ENCODE measurements around the gene PAXX.

PAXX gene

DNA sequence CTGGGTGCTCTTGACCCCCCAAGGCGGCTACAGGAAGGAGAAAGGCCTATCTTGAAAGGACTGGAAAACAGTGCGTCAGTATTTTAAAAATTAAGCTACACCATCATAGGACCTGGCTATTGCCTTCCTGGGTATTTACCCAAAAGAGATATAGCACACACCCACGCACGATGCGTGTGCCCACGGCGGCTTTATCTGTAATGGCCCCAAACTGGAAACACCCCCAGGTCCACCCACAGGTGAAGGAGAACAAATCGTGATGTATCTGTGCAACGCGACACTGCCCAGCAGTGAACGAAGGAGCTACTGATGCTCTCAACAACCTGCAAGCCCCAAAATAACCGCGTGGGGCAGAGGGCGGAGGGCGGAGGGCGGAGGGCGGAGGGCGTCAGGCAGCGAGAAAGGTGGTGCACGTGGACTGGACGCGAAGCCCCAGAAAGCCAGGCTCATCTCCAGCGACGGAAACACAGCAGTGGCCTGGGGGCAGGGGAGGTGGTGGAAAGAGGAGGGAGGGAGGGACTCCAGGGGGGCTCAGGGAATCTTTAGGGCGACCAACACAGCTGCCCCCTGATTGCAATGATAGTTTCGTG, 27.3 kb upstream of the PAXX start:
- DNase-seq: no peak

DNA sequence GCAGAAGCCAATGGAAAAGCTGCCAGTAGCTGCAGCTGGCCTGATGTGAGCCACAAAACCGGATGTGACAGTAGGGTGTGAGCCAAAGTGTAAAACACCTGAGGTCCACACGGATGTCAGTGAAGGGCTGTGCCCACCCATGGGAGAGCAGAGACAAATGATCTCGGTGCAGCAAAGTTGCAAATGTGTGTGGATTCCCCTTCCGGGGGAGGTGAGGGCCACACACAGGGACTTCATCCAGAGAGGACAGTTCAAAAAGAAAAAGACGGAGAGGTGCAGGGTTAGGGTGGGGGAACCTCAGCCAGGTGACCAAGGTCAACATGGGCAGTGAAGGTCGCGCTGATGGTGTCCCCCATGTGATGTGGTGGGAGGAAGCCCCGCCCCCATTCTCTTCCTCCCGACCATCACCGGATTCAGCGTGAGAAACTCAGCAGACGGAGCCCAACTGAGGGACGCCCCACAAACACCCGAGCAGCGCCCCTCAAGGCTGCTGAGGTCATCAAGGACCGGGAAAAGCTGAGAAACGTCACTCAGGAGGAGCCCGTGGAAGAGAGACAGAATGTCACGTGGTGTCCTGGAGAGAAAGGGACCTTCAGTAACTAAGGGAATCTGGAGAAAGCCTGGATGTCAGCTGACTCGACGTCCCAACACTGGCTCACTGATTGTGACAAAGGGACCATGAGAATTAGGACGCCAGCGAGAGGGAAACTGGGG, 26.3 kb upstream of the PAXX start:
- no peak for DNase-seq

DNA sequence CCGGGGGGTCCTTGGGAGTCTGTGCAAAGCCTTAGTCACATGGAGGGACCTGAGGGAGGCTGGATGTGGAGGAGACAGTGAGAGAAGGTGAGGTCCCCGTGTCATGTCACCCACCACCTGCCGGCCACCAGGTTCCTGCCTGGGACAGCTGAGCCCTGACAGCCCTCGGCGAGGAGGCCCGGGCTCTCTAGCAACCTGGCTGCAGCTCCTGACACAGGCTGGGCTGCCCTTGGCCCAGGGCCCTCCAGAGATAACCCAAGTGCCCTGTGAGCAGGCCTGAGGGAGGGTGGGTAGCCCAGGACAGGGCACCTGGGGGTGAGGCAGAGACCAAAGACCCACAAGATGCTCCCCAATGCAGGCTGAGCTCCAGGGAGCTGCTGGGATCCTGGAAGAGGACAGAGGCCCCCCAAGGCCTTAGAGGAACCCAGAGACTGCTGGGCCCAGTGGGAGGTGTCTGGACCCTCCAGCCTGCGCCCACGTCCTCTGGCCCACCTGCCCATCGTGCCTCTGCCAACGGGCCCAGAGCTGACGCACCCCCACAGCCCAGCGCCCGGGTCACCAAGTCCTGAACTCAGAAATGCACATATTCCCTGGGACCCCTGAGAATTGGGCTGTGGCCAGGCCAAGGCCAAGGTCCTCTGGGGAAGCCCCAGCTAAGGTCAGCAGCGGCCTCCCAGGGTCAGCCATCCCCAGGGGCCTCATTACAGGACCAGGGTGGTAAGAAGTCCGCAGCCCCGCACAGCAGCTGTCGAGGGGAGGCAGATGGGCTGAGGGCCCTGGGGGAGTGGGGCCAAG, 23.7 kb upstream of the PAXX start:
- no peak for DNase-seq

DNA sequence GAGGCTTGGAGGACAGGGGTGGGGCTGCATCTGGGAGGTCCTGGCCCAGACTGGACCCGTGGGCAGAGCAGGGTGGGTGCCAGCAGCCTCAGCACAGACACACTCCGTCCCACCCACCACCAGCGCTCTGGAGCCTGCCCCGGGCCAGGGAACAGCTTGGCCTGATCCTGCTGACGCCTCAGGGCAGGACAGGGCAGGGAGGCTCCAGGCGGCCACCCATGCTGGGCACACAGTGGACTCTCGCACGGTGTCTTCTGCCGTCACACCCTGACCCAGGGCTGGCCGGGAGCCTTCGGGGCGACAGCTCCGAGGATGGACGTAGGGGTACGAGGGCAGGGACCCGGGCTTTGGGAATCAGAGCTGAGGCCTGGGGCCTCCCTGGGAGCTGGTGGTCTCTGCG, 23.1 kb upstream of the PAXX start:
- DNase-seq: no peak

DNA sequence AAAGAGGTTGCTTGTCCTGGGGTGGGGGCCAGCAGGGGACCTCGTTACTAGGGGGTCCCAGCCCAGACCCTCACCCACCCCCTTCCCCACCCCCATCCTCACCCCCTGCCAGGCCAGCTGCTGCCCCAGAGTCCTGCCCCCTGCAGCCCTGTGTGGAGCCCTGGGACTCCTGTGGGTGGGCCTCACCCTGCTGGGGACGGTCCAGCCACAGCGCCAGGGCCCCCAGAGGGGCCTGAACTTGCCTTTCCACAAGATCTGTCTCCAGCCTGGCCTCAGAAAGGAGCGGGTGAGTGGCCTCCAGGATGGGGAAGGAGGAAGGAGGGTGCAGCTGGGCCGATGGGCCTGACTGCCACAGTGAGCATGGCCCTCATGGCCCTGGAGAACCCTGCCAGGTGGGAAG, 22.4 kb upstream of the PAXX start:
- DNase-seq: no peak

DNA sequence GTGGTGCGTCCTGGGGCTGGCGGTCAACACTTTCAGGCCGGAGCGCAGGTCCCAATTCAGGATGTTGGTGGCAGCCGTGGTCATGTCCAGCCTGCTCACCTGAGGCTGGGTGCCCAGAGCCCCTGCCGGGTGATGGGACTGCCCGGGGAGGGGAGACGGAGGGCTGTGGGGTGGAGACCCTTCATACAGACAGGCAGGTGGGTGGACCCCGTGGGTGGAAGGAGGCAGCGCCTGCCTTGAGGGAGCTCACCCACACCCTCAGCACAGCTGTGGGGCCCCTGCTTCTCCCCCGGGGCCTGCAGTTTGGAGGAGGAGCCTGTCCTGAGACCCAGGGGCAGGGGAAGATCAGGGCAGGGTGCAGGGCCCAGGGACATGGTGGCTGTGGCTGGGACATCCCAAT, 21.9 kb upstream of the PAXX start:
- no peak for DNase-seq

DNA sequence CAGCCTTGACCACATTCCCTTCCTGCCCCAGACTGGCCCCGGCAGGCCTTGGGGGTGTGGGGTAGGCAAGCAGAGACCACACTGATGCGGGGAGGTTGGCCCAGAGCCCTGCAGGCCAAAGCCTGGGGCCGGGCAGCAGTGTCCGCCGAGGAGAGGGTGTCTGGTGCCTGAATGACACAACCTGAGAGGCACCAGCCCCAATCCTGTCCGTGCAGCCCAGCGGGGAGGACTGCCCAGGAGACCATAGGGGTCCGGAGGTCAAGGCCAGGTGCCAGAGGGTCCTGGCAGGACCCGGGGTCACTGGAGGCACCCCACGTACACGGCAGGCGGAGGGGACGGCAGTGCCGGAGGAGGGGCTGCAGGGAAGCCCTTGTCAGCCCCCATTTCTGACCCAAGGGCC, 20.5 kb upstream of the PAXX start:
- DNase-seq: no peak

DNA sequence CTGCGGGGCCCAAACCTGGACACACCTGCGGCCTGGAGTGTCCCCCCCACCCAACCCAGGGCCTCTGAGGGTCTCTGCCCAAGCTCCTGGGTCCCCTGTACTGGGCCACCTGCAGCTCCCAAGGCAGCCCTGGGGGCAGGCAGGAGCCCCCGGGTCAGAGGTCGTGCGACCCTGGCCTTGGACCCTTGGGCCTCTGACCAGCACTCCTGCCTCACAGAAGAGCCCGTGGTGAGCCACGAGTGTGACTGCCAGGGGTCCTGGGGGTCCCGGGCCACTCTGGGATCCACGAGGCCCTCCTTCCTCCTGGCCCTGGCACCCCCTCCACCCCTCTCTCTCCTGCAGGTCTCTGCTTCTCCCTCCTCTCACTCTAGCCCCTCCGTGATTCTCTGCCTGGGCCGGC, 19.9 kb upstream of the PAXX start:
- DNase-seq: no peak

DNA sequence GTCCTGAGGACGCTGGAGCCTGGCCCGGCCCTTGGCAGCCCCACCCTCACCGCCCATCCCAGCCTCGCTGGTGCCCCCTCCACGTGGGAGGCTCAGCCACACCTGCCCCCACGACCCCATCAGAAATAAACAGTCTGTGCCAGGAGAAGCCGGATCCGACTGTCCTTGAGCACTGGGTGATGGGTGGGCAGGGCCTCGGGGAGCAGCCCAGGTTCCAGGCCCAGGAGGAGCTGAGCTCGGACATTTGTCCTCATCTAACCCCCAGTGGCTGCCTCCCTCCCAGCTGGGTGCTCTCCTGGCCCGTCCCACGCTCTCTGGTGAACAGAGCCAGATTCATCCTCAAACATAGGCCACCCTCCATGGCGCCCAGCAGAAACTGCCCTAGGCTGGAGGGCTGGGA, 19.5 kb upstream of the PAXX start:
- no peak for DNase-seq

DNA sequence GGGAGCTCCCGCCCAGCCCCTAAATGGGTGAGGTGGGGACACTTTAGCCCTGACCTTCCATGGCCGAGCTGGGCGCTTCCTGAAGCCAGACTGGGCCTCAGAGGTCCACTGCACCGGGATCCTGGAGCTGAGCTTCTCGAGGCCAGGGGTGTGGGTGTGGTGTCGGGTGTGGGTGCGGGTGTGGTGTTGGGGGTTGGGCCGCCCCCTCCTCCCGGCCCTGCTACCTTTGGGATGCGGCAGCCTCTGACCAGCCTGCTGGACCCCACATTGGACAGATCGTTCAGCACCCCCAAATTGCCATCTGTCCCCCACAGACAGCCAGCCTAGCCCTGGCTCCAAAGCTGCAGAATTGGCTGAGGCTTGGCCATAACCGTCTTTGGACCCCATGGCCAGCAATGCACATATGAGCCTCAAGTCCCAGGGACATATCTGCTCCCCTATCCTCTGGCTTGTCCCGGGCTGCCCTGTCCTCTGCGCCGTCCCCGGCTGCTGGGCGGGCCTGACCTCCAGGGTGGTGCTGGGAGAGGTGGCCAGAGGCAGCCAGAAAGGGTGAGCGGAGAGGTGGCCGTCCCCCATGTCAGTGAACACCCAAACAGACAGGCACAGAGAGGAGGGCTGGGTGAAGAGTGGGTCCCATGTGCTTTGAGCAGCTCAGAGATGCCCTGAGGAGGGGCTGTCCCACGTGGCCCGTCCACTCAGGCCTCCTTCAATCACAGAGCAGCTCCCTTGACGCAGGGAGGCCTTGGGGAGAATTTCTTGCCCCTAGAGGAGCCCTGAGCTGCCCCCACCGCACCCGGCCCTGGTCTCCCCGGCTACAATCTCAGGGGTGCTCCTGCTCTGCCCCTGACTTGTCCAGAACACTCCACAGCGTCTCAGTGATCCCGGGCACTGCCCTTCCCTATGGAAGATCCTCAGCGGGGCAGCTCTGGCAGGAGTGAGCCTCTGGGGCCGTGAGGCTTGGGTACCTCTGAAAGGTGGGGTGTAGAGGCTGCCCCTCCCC, 18.3 kb upstream of the PAXX start:
- no peak for DNase-seq

DNA sequence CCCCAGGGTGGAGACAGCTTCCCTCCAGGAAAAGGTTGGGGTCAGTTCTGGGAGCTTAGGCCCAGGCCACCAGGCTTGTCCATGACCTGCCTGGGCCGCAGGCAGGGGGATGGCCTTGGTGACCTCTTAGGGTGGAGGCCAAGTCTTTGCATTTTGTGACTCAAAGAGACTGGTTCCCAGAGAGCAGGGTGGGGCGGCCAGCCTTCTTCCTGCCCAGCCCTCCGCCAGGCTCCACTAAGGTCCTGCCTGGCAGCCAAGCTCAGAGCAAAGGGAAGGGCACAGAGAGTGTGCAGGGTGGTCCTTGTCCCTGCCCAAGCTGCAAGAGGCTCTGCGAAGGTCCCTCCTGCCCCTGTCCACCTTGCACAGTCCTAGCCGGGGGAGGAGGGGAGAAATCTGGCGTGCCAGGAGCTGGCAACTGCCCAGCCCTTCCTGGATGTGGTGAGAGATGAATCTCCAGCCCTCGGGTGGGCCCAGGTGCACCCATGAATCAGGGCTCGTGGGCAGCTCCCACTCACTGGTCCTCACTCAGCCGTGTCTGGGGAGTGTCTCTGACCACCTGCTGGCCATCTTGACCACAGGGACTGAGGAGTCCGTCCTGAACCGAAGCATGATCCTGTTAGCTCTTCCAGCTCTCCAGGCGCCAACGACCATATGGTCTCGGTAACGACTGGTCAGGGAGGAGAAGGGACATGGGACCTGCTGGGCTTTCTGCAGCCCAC, 17.2 kb upstream of the PAXX start:
- DNase-seq: no peak

DNA sequence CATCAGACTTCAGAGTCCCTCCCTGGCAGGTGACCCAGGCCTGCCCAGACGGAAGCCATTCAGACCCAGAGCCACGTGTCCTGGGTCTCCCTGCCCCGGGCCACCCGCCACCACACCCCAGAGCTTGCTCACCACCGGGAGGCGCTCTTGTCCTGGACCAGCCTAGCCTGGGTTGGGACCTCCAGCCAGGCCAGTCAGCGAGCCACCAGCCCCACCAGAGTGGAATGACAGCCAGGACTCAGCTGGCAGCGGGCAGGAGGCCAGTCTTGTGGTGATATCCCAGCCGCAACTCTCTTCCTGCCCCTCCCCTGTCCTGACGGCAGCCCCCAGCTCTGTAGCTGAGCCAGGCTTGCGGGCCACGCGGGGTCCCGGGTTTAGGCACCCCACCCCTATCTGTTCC, 16.6 kb upstream of the PAXX start:
- no peak for DNase-seq

DNA sequence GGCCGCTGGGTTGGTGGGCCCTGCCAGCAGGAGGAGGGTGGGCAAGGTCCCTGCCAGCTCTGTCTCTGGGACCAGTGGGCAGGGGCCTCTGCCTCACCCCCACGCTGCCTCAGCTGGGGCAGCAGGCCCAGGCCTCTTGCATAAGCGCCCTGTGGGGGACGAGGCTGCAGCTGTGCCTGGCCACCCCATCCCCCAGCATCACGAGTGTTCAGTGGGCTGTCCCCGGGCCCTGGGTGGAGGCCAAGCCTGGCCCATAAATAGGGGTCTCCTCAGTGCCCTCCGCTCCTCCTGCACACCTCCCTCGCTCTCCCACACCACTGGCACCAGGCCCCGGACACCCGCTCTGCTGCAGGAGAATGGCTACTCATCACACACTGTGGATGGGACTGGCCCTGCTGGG, 15.0 kb upstream of the PAXX start, which contains the start of gene PTGDS:
TSS of gene PTGDS (plus strand) at position 282 of the 400 bp plus-strand sequence. CDS start at position 357, 75 bp downstream.
- DNase-seq: no peak

DNA sequence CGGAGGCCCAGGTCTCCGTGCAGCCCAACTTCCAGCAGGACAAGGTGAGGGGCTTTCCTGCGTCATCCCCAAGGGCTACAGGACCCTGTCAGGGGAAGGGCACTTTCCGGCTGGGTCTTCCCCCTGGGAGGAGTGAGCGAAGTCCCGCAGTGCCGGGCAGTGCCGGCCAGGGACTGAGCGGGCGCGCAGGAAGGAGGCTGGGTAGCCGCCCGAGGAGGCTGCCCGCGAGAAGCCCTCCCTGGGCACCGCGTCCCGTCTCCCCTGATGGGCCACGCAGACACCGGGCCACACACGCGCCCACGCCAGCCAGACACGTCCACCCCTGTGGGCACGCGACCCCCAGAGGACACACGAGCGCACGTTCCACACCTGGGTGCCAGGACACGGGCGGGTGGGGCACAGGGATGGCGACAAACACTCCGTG, 14.6 kb upstream of the PAXX start:
- DNase-seq: peak; percentile 62

DNA sequence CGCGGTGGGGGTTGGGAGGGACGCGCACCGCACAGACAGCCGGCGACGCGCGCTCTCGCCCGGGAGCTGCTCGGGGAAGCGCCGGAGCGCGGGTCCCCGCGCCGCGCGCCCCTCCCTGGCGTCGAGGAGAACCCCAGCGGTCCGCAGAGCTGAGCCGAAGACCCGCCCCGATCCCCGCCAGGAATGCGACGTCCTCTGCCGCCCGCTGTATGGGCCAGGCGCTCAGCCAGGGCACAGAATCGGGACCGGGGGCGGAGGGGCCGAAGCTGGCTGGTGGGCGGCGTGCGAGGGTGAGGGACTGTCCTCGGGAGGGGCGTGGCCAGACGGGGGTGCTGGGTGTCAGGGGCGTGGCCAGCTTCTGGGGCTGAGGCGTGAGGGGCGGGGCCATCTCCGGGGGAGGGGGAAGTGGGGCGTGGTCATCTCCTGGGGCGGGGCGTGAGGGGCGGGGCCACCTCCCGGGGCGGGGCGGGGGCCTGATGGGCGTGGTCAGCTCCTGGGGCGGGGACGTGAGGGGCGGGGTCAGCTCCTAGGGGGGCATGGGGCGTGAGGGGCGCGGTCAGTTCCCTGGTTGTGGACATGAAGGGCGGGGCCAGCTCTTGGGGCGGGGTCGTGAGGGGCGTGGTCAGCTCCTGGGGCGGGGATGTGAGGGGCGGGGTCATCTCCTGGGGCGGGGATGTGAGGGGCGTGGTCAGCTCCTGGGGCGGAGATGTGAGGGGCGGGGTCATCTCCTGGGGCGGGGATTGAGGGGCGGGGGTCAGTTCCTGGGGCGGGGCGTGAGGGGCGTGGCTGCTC, 14.0 kb upstream of the PAXX start:
- DNase-seq: no peak

DNA sequence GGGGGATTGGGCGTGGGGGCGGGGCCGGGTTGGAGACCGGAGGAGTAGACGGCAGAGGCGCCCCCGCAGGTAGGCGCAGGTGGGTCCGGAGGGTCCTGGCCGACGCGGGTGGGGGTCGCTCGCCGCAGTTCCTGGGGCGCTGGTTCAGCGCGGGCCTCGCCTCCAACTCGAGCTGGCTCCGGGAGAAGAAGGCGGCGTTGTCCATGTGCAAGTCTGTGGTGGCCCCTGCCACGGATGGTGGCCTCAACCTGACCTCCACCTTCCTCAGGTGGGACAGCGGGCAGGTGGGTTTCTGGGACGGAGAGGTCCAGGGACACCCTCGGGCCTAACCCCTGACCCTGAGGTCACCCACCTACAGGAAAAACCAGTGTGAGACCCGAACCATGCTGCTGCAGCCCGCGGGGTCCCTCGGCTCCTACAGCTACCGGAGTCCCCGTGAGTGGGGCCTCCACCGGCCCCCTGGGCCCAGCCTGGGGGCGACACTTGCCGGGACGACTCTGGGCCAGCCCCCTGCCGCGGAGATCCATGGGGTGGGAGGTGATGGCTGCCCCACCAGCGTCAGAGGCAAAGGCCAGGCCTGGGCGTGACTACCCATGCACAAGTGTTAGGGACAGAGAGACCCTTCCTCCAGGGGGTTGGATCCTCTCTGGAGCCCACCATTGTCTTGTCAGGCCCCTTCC, 13.2 kb upstream of the PAXX start:
- no peak for DNase-seq

DNA sequence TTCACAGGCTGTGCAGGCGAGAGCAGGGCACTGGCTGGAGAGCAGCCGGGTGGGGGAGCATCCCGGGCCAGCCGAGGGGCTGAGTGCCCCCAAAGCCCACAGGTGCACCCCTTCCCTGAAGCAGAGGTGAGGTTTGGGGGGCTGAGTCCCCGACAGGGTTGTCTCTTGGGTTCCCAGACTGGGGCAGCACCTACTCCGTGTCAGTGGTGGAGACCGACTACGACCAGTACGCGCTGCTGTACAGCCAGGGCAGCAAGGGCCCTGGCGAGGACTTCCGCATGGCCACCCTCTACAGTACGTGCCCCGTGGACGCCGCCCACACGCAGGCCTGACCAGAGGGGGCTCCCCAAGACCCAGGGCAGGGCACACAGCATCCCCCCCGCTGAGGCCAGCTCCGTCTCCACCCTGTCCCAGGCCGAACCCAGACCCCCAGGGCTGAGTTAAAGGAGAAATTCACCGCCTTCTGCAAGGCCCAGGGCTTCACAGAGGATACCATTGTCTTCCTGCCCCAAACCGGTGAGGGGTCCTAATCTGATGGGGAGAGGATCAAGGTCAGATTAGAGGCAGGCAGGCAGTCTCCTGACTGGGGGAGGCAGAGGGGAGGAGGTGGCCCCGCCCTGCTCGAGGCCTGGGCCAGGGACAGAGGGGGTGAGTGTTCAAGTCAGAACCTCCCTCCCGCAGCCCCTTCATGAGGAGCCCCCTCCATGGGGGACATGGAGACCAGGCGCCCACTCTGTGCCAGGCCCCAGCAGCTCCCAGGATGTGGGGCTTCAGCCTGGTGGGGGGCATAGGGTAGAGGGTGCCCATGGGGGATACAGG, 12.2 kb upstream of the PAXX start:
- DNase-seq: no peak

DNA sequence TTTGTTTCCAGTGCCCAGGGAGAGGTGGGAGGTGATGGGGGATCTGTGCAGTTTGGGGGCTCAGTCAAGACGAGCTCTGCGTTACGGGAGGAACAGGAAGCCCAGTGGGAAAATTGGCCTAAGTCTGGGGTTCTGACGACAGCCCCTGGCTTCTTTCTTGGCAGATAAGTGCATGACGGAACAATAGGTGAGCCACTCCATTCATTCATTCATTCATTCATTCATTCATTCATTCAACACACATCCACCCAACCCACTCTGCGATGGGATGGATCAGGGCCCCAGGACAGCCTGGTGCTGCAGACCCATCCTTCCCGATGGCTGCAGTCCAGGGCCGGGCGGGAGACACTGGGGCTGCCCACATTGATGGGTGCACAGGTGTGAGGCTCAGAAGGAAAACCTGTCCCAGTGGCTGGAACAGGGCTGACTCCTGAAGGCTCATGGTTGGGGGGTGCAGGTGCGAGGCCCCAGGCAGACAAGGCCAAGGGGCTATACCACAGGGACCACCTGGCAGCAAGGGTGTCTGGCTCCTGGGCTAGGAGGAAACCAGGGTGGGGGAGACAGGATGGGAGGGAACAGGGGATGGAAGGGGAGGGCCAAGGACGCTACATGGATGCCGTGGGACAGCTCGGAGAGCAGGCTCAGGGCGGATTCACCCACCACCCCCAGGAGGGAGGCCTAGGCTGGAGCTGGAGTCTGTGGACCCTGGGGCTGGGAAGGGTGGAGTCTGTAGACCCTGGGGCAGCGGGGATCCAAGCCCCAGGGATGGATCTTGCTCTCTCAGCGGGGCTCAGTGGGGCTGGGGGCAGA, 11.3 kb upstream of the PAXX start:
- DNase-seq: no peak

Data from right kidney (tissue), 1 donor.